Retinal pigment epithelial cell (primary cell): ENCODE results near the gene C9.
"Not testable (repeated sequence)": the region's sequence is repeated elsewhere in the genome, so short reads cannot be mapped to it uniquely, and the experiment has no call there.

Experiments
- DNase-seq: peaks from one replicate; pipeline ENCODE4 v3.0.0-alpha.2; 2010; ENCODE audit warnings: low read depth
- H3K4me3 ChIP-seq: 2 replicates; pipeline ENCODE4 v1.5.1; 2011; ENCODE audit warnings: mild to moderate bottlenecking, low read length, control low read depth, moderate library complexity
- CTCF ChIP-seq: conservative IDR thresholded peaks from 2 replicates; pipeline ENCODE4 v1.5.1; 2011; ENCODE audit warnings: low read depth, low read length, control low read depth, inconsistent platforms

Gene C9

GRCh38 chr5:39274398-39275085, 89.8 kb downstream of the C9 start:
- TF ChIP-seq CTCF, result no peak
- H3K4me3 ChIP-seq, result no peak overlapping the region
- no peak for DNase-seq

GRCh38 chr5:39273314-39273954, 90.9 kb downstream of the C9 start:
- no peak for DNase-seq

GRCh38 chr5:39272869-39273231, 91.4 kb downstream of the C9 start:
- not testable (repeated sequence) for H3K4me3 ChIP-seq, DNase-seq

More at GRCh38 chr5:39273314-39273954, 90.9 kb downstream of the C9 start:
- no peak for TF ChIP-seq CTCF
- no peak overlapping the region for H3K4me3 ChIP-seq

GRCh38 chr5:39270225-39270848, 94.0 kb downstream of the C9 start:
- DNase-seq, result no peak
- H3K4me3 ChIP-seq, result no peak overlapping the region
- no peak for TF ChIP-seq CTCF

- H3K4me3 ChIP-seq, result no peak overlapping the region
- no peak for TF ChIP-seq CTCF
- DNase-seq, result no peak
These were observed 97.1 kb downstream of the C9 start for GRCh38 chr5:39267186-39267585.

- no peak overlapping the region for H3K4me3 ChIP-seq
- DNase-seq, result no peak
- TF ChIP-seq CTCF, result no peak
These were observed 97.9 kb downstream of the C9 start for GRCh38 chr5:39266442-39266841.

- DNase-seq, result no peak
- TF ChIP-seq CTCF, result no peak
- H3K4me3 ChIP-seq, result no peak overlapping the region
These were observed 99.8 kb downstream of the C9 start for GRCh38 chr5:39264528-39264927.
